Keratinocyte (primary cell): ENCODE measurements around the gene AARS2.

ENCODE experiments used
- EZH2 ChIP-seq: IDR thresholded peaks from one replicate; pipeline ENCODE4 v1.6.1; 2012; ENCODE audit warnings: inconsistent platforms, mild to moderate bottlenecking, low read length, moderate library complexity
- TF ChIP-seq, protein P1 (sequence below), 3 experiments: IDR thresholded peaks in 1 of 3; conservative IDR thresholded peaks in 1 of 3; optimal IDR thresholded peaks in 1 of 3; 2 replicates in 2 of 3; 3 replicates in 1 of 3; pipeline versions ENCODE3 to v1.5.1; 2011; ENCODE audit warnings: low read length in 3 of 3, mild to moderate bottlenecking in 3 of 3, moderate library complexity in 2 of 3, control low read depth in 1 of 3, inconsistent platforms in 1 of 3; ENCODE audit not compliant: insufficient read depth in 2 of 3; ENCODE audit errors: extremely low read depth in 1 of 3

DNA sequence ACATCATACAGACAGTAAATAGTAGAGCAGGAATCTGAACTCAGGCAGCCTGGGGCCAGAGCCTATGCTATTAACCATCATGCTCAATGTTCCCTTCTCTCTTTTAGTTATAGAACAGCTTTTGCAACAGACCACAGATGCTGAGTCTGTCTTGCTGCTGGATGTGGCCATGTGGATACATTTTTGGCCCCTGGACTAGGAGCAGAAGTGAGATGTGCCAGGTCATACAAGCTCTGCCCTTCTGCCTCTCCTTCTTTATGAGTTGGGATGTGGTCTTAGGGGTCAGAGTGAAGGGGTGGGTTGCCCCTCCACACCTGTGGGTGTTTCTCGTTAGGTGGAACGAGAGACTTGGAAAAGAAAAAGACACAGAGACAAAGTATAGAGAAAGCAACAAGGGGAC, 14.6 kb upstream of the AARS2 start:
- no peak for TF ChIP-seq EZH2
- TF ChIP-seq, protein P1, sequence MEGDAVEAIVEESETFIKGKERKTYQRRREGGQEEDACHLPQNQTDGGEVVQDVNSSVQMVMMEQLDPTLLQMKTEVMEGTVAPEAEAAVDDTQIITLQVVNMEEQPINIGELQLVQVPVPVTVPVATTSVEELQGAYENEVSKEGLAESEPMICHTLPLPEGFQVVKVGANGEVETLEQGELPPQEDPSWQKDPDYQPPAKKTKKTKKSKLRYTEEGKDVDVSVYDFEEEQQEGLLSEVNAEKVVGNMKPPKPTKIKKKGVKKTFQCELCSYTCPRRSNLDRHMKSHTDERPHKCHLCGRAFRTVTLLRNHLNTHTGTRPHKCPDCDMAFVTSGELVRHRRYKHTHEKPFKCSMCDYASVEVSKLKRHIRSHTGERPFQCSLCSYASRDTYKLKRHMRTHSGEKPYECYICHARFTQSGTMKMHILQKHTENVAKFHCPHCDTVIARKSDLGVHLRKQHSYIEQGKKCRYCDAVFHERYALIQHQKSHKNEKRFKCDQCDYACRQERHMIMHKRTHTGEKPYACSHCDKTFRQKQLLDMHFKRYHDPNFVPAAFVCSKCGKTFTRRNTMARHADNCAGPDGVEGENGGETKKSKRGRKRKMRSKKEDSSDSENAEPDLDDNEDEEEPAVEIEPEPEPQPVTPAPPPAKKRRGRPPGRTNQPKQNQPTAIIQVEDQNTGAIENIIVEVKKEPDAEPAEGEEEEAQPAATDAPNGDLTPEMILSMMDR (optimal IDR thresholded peaks at IDR 0.05 in 1 of 3, IDR thresholded peaks at IDR 0.05 in 1 of 3, conservative IDR thresholded peaks at IDR 0.05 in 1 of 3; ENCODE audit: extremely low read depth in 1 of 3, insufficient read depth in 2 of 3, low read length in 3 of 3) = no peak
